SIG-M5 (cell line): ENCODE data around the gene RAPGEF1.
"Not testable (repeated sequence)": the region's sequence is repeated elsewhere in the genome, so short reads cannot be mapped to it uniquely, and the experiment has no call there.

Experiments
- DNase-seq: peaks from one replicate; lab custom pipeline; 2025; lab: John Stamatoyannopoulos, UW

The RAPGEF1 gene

GRCh38 chr9:131555841-131556673 lies 183.8 kb downstream of the RAPGEF1 start:
- DNase-seq: no peak

- DNase-seq: no peak
These were observed 185.0 kb downstream of the RAPGEF1 start for GRCh38 chr9:131554843-131555351.

GRCh38 chr9:131554087-131554842 lies 185.6 kb downstream of the RAPGEF1 start:
- DNase-seq: no peak

GRCh38 chr9:131552030-131552429 lies 187.8 kb downstream of the RAPGEF1 start:
- no peak for DNase-seq

GRCh38 chr9:131550465-131550864 lies 189.4 kb downstream of the RAPGEF1 start:
- not testable (repeated sequence) for DNase-seq

- not testable (repeated sequence) for DNase-seq
These were observed 190.7 kb downstream of the RAPGEF1 start for GRCh38 chr9:131549186-131549585.

GRCh38 chr9:131546336-131547084 lies 193.4 kb downstream of the RAPGEF1 start:
- no peak for DNase-seq

- DNase-seq: no peak
These were observed 194.0 kb downstream of the RAPGEF1 start for GRCh38 chr9:131545786-131546335.

- DNase-seq: no peak
These were observed 194.7 kb downstream of the RAPGEF1 start, which contains the start of gene PRRT1B for GRCh38 chr9:131545003-131545785. TSS of gene PRRT1B (plus strand) at chr9:131545523. CDS start at chr9:131545616, 93 bp downstream.

GRCh38 chr9:131543141-131543540 lies 196.7 kb downstream of the RAPGEF1 start:
- DNase-seq: no peak

GRCh38 chr9:131539223-131539923 lies 200.5 kb downstream of the RAPGEF1 start:
- no peak for DNase-seq

GRCh38 chr9:131537946-131538345 lies 201.9 kb downstream of the RAPGEF1 start:
- DNase-seq: no peak

GRCh38 chr9:131534721-131535237 lies 205.1 kb downstream of the RAPGEF1 start:
- DNase-seq: no peak

- peak; percentile 0 for DNase-seq
These were observed 208.7 kb downstream of the RAPGEF1 start, which contains the start of gene UCK1 for GRCh38 chr9:131530920-131531832. TSS of gene UCK1 (minus strand) at chr9:131531263. CDS start at chr9:131531174, 89 bp downstream.

- DNase-seq: no peak
These were observed 209.3 kb downstream of the RAPGEF1 start for GRCh38 chr9:131530546-131530919.

GRCh38 chr9:131529597-131530545 lies 210.0 kb downstream of the RAPGEF1 start:
- no peak for DNase-seq

- DNase-seq: no peak
These were observed 210.9 kb downstream of the RAPGEF1 start for GRCh38 chr9:131528886-131529505.
